GM10266 (cell line): Measurements from ENCODE around the gene DENND1B.
"Not testable (repeated sequence)": the region's sequence is repeated elsewhere in the genome, so short reads cannot be mapped to it uniquely, and the experiment has no call there.

Experiments used
- DNase-seq: peaks from one replicate; pipeline ENCODE4 v3.0.0; 2012; ENCODE audit errors: extremely low spot score
- CTCF ChIP-seq: IDR thresholded peaks from 2 replicates; pipeline ENCODE4 v1.5.1; 2012; ENCODE audit warnings: mild to moderate bottlenecking, low read depth; ENCODE audit not compliant: control insufficient read depth, insufficient read depth; ENCODE audit errors: missing control alignments

Gene DENND1B

GRCh38 chr1:197595304-197595904 is 179.9 kb downstream of the DENND1B start:
- DNase-seq, result no peak
- no peak for TF ChIP-seq CTCF

GRCh38 chr1:197590687-197591086 is 184.6 kb downstream of the DENND1B start:
- DNase-seq, result no peak
- no peak for TF ChIP-seq CTCF

GRCh38 chr1:197585809-197586208 is 189.5 kb downstream of the DENND1B start:
- TF ChIP-seq CTCF, result no peak
- DNase-seq, result no peak

- DNase-seq, result no peak
- no peak for TF ChIP-seq CTCF
Measured at GRCh38 chr1:197577580-197577979, 197.7 kb downstream of the DENND1B start.

GRCh38 chr1:197575531-197575930 is 199.7 kb downstream of the DENND1B start:
- not testable (repeated sequence) for DNase-seq

- TF ChIP-seq CTCF, result no peak
- no peak for DNase-seq
Measured at GRCh38 chr1:197572169-197572568, 203.1 kb downstream of the DENND1B start.

- DNase-seq, result no peak
- no peak for TF ChIP-seq CTCF
Measured at GRCh38 chr1:197567442-197567841, 207.8 kb downstream of the DENND1B start.

- no peak for TF ChIP-seq CTCF
Measured at GRCh38 chr1:197561041-197561440, 214.2 kb downstream of the DENND1B start.

More at GRCh38 chr1:197561041-197561440, 214.2 kb downstream of the DENND1B start:
- DNase-seq, result no peak
